ENCODE results near the gene ATP6V0A1. TPM values are rescaled to one million over a fixed set of nuclear protein-coding genes. Genes with fewer than 3 reads are reported as not detected.

The ATP6V0A1 gene
- total and polyA plus RNA-seq, 2 of the 4 experiments (the other 2 are of a cell fraction), result 18.8 to 34.0 TPM

- in situ Hi-C loops (cut with MboI; ENCODE audit: low sequenced_read_pairs), result no loop called here
- CTCF ChIA-PET, result no interaction called here
- peak overlapping the region; percentile 86 for H3K9ac ChIP-seq (ENCODE audit: low read depth, low read length)
Measured at GRCh38 chr17:42563143-42563509, 104.4 kb downstream of the ATP6V0A1 start.

More at GRCh38 chr17:42563143-42563509, 104.4 kb downstream of the ATP6V0A1 start:
- H2BK15ac ChIP-seq (ENCODE audit: low read depth, low read length), result no peak overlapping the region
- H2BK5ac ChIP-seq (ENCODE audit: low read depth, low read length, poor library complexity, severe bottlenecking), result no peak overlapping the region
- H3K4me2 ChIP-seq (ENCODE audit: low read depth, low read length), result peak overlapping the region; percentile 83
- POLR2A ChIA-PET (ENCODE audit: unreplicated experiment), result no interaction called here
- peak overlapping the region; percentile 42; the same call in 1 of the 2 replicates for H2AK5ac ChIP-seq (ENCODE audit: low read depth, low read length)
- no peak overlapping the region for H3K23ac ChIP-seq (ENCODE audit: low read depth, low read length)
- no peak overlapping the region for H3K56ac ChIP-seq (ENCODE audit: extremely low read depth, insufficient read depth, low read length)
- peaks cover 17% of the 10 kb centered on the region for H3K9me1 ChIP-seq (ENCODE audit: insufficient read depth, low read length)
- peak overlapping the region; percentile 100 for H2AK9ac ChIP-seq (replicated peaks; ENCODE audit: low read depth, low read length, poor library complexity)
- H3K79me1 ChIP-seq (ENCODE audit: low read depth in 1 of 2, low read length in 2 of 2), result peaks cover 27 to 63% of the 10 kb centered on the region in 2 experiments
- H3K27me3 ChIP-seq (ENCODE audit: control insufficient read depth, insufficient read depth, low read length), result no peaks in the 10 kb centered on the region
- H4K8ac ChIP-seq (ENCODE audit: low read depth in 2 of 2, low read length in 2 of 2), result peak overlapping the region; percentile 98 to 100; a peak in 1 of 4 replicates
- dilution Hi-C loops (cut with HindIII; ENCODE audit: low sequenced_read_pairs, unreplicated experiment) (no loop called here), intact Hi-C loops (cut with micrococcal nuclease) (no loop called here)
- H2BK20ac ChIP-seq (ENCODE audit: low read depth, low read length), result no peak overlapping the region
- H3K4ac ChIP-seq (ENCODE audit: low read depth, low read length), result 0 out of 2 replicates have a peak overlapping the region, but pooled peaks have one; percentile 95
- no peak overlapping the region for H4K91ac ChIP-seq (ENCODE audit: insufficient read depth, low read depth, low read length)
- H4K20me1 ChIP-seq (ENCODE audit: insufficient read depth, low read length), result peaks cover 4% of the 10 kb centered on the region; the same call in 1 of the 2 replicates
- H2BK120ac ChIP-seq (ENCODE audit: low read depth, low read length), result no peak overlapping the region
- no peak for DNase-seq
- no peak for ATAC-seq (ENCODE audit: low read depth)
- no TSS peak for BruUV-seq (replicated peaks)
- H3K9me3 ChIP-seq (ENCODE audit: control insufficient read depth, insufficient read depth, low read length), result no peaks in the 10 kb centered on the region
- peak overlapping the region; percentile 83 for H3K27ac ChIP-seq (ENCODE audit: insufficient read depth, low read length)
- H3K36me3 ChIP-seq (ENCODE audit: control insufficient read depth, insufficient read depth, low read length), result peaks cover 27% of the 10 kb centered on the region
- no peak overlapping the region for H2AFZ ChIP-seq (replicated peaks; ENCODE audit: low read length, poor library complexity)
- TF ChIP-seq MAFK (IDR thresholded peaks at IDR 0.05; ENCODE audit: low read depth, low read length) (no peak), MXI1 (IDR thresholded peaks at IDR 0.05; ENCODE audit: borderline replicate concordance, low read depth, low read length) (no peak), BHLHE40 (IDR thresholded peaks at IDR 0.05; ENCODE audit: low read depth, low read length) (no peak)
- TF ChIP-seq, protein P1, sequence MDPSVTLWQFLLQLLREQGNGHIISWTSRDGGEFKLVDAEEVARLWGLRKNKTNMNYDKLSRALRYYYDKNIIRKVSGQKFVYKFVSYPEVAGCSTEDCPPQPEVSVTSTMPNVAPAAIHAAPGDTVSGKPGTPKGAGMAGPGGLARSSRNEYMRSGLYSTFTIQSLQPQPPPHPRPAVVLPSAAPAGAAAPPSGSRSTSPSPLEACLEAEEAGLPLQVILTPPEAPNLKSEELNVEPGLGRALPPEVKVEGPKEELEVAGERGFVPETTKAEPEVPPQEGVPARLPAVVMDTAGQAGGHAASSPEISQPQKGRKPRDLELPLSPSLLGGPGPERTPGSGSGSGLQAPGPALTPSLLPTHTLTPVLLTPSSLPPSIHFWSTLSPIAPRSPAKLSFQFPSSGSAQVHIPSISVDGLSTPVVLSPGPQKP (IDR thresholded peaks at IDR 0.05; ENCODE audit: borderline replicate concordance, low read depth, low read length), result no peak
- H3K4me3 ChIP-seq (ENCODE audit: insufficient read depth, low read depth, low read length), result peak overlapping the region; percentile 84
- H3K18ac ChIP-seq (ENCODE audit: low read depth, low read length), result no peak overlapping the region
- peaks cover 19% of the 10 kb centered on the region for H3K4me1 ChIP-seq (ENCODE audit: control insufficient read depth, insufficient read depth, low read length)
- no peak overlapping the region for H3K14ac ChIP-seq (replicated peaks; ENCODE audit: low read depth, low read length)
- no peak overlapping the region for H4K5ac ChIP-seq (ENCODE audit: low read depth, low read length)
- 89% methylated on average over 7 of the region's 14 CpGs; no CpG with 5 or more reads in 1 of the 2 experiments for WGBS, 2 experiments (ENCODE audit: extremely low coverage in 2 of 2, insufficient read length in 1 of 2)

Measured in IMR-90 (cell line).